HepG2 (cell line): ENCODE measurements around the gene TIMM23. TPM values are rescaled to one million over a fixed set of nuclear protein-coding genes. Genes with fewer than 3 reads are reported as not detected.
A peak's percentile ranks its signal among the peaks of the same experiment; 100 is the strongest.

Source experiments
- CEBPZ ChIP-seq: IDR thresholded peaks from 2 replicates; pipeline ENCODE4 v1.6.1; 2012; ENCODE audit warnings: low read length, improper control_type of control experiment
- HMG20A ChIP-seq: IDR thresholded peaks from 2 replicates; pipeline ENCODE4 v1.6.1; 2016; ENCODE audit warnings: borderline replicate concordance
- HNF1A ChIP-seq, 2 experiments: sonication (generic) in 1 of 2; formaldehyde crosslinking in 1 of 2; IDR thresholded peaks; 2 replicates each; pipeline versions ENCODE4 v1.4.0 to v1.6.1; 2016 to 2020; ENCODE audit warnings: borderline replicate concordance in 1 of 2, low read depth in 1 of 2, mild to moderate bottlenecking in 1 of 2, missing genetic modification reagents in 1 of 2
- MED13 ChIP-seq: sonication (generic); formaldehyde crosslinking; IDR thresholded peaks from 2 replicates; pipeline ENCODE4 v1.5.0; 2020; ENCODE audit warnings: missing genetic modification reagents
- MEIS2 ChIP-seq: sonication (generic); formaldehyde crosslinking; IDR thresholded peaks from 2 replicates; pipeline ENCODE4 v1.9.0; 2021; ENCODE audit warnings: mild to moderate bottlenecking, missing genetic modification reagents
- NR0B2 ChIP-seq: sonication (generic); formaldehyde crosslinking; IDR thresholded peaks from 2 replicates; pipeline ENCODE4 v1.4.0; 2020; ENCODE audit warnings: mild to moderate bottlenecking, missing genetic modification reagents
- NR2F1 ChIP-seq, 2 experiments: fragments of 450-650 bp in 1 of 2; formaldehyde crosslinking in 1 of 2; IDR thresholded peaks; 2 replicates each; pipeline versions ENCODE4 v1.5.0 to v1.6.1; 2016 to 2020; ENCODE audit warnings: mild to moderate bottlenecking in 1 of 2, missing compliant biosample characterization in 1 of 2, missing genetic modification reagents in 1 of 2, moderate library complexity in 1 of 2
- ONECUT2 ChIP-seq: sonication (generic); formaldehyde crosslinking; IDR thresholded peaks from 2 replicates; pipeline ENCODE4 v1.4.0; 2020; ENCODE audit warnings: missing genetic modification reagents
- TCF12 ChIP-seq, 2 experiments: fragments of 450-650 bp in 1 of 2; sonication (generic) in 1 of 2; formaldehyde crosslinking in 1 of 2; IDR thresholded peaks; 2 replicates each; pipeline versions ENCODE4 v1.6.1 to v1.8.0; 2017 to 2022; ENCODE audit warnings: antibody characterized with exemption in 1 of 2, mild to moderate bottlenecking in 1 of 2, missing genetic modification reagents in 1 of 2, moderate library complexity in 1 of 2
- ZBTB42 ChIP-seq: sonication (generic); formaldehyde crosslinking; IDR thresholded peaks from 2 replicates; pipeline ENCODE4 v1.5.0; 2020; ENCODE audit warnings: mild to moderate bottlenecking, missing genetic modification reagents
- ZBTB7B ChIP-seq: sonication (generic); formaldehyde crosslinking; IDR thresholded peaks from 2 replicates; pipeline ENCODE4 v1.4.0; 2020; ENCODE audit warnings: missing genetic modification reagents
- ZNF121 ChIP-seq: sonication (generic); formaldehyde crosslinking; IDR thresholded peaks from 2 replicates; pipeline ENCODE4 v1.5.0; 2020; ENCODE audit warnings: mild to moderate bottlenecking, missing genetic modification reagents
- ZNF136 ChIP-seq: sonication (generic); formaldehyde crosslinking; IDR thresholded peaks from 2 replicates; pipeline ENCODE4 v1.8.1; 2022; ENCODE audit warnings: low read depth, mild to moderate bottlenecking, moderate library complexity, missing genetic modification reagents
- ZNF34 ChIP-seq: sonication (generic); formaldehyde crosslinking; IDR thresholded peaks from 2 replicates; pipeline ENCODE4 v1.4.0; 2020; ENCODE audit warnings: mild to moderate bottlenecking, missing genetic modification reagents, borderline replicate concordance
- ZNF552 ChIP-seq: sonication (generic); formaldehyde crosslinking; IDR thresholded peaks from 2 replicates; pipeline ENCODE4 v1.9.0; 2022; ENCODE audit warnings: missing genetic modification reagents, mild to moderate bottlenecking, borderline replicate concordance
- ZNF607 ChIP-seq: sonication (generic); formaldehyde crosslinking; IDR thresholded peaks from 2 replicates; pipeline ENCODE4 v1.5.1; 2020; ENCODE audit warnings: missing genetic modification reagents, mild to moderate bottlenecking, borderline replicate concordance
- ZNF670 ChIP-seq: sonication (generic); formaldehyde crosslinking; IDR thresholded peaks from 2 replicates; pipeline ENCODE4 v1.8.0; 2022; ENCODE audit warnings: mild to moderate bottlenecking, missing genetic modification reagents, borderline replicate concordance
- ZNF772 ChIP-seq: sonication (generic); formaldehyde crosslinking; IDR thresholded peaks from 2 replicates; pipeline ENCODE4 v1.5.0; 2020; ENCODE audit warnings: mild to moderate bottlenecking, missing genetic modification reagents
- polyA plus RNA-seq, 8 experiments: library from polyadenylated mRNA; depleted of rRNA in 3 of 8; stranded (reverse) in 7 of 8; unstranded in 1 of 8; fragments of >200 nt; fragmentation: Illumina TruSeq in 4 of 8; extraction: Trizol in 4 of 8; gene quantifications; 2 replicates each; pipeline versions ENCODE4 v1.2.1 to v1.2.3, GENCODE V29; 2011 to 2016; ENCODE audit warnings: low read depth in 4 of 8, missing spikeins in 1 of 8, mixed read lengths in 1 of 8; ENCODE audit not compliant: insufficient read depth in 1 of 8
- total RNA-seq, 5 experiments: library from RNA; depleted of rRNA; stranded (reverse); fragments of >200 nt; fragmentation: Illumina TruSeq; extraction: Trizol; gene quantifications; 2 replicates each; pipeline ENCODE4 v1.2.3, GENCODE V29; 2016; ENCODE audit warnings: low read depth in 1 of 5

Gene TIMM23
- total and polyA plus RNA-seq, 2 of the 13 experiments (the other 11 are each of a cell fraction or from before 2014, with no cell fraction given) = 80.2 to 98.6 TPM

- TF ChIP-seq CEBPZ = no peak
- TF ChIP-seq ZNF136 (CRISPR knock-in tag) = 0 out of 2 replicates have a peak, but pooled peaks have one; percentile 19
- TF ChIP-seq MEIS2 (CRISPR knock-in tag) = peak; percentile 78
- no peak for TF ChIP-seq NR0B2
- no peak; a peak in 1 of 4 replicates for TF ChIP-seq NR2F1 (CRISPR knock-in tag; IDR thresholded peaks at IDR 0.05)
- peak; percentile 70 for TF ChIP-seq HNF1A (IDR thresholded peaks at IDR 0.05; ENCODE audit: low read depth)
- peak; percentile 85; the same call in 1 of the 2 replicates for TF ChIP-seq HNF1A (CRISPR knock-in tag; IDR thresholded peaks at IDR 0.05; ENCODE audit: borderline replicate concordance)
- no peak for TF ChIP-seq ZNF552 (CRISPR knock-in tag)
- peak; percentile 92 for TF ChIP-seq MED13
- TF ChIP-seq ZNF121 (CRISPR knock-in tag) = peak; percentile 73; the same call in 1 of the 2 replicates
- 0 out of 2 replicates have a peak, but pooled peaks have one; percentile 50 for TF ChIP-seq ONECUT2 (CRISPR knock-in tag)
- TF ChIP-seq HMG20A (CRISPR knock-in tag) = peak; percentile 80; the same call in 1 of the 2 replicates
- 0 out of 2 replicates have a peak, but pooled peaks have one; percentile 27 for TF ChIP-seq ZNF772 (CRISPR knock-in tag)
- TF ChIP-seq ZBTB42 (CRISPR knock-in tag) = no peak
- 0 out of 2 replicates have a peak, but pooled peaks have one; percentile 40 for TF ChIP-seq ZNF34 (CRISPR knock-in tag)
- 0 out of 2 replicates have a peak, but pooled peaks have one; percentile 68 for TF ChIP-seq ZNF607 (CRISPR knock-in tag)
- no peak; the same call in 1 of the 2 replicates for TF ChIP-seq ZNF670 (CRISPR knock-in tag)
- no peak for TF ChIP-seq TCF12 (IDR thresholded peaks at IDR 0.05)
- TF ChIP-seq TCF12 (CRISPR knock-in tag; IDR thresholded peaks at IDR 0.05) = peak; percentile 91; the same call in 1 of the 2 replicates
- TF ChIP-seq ZBTB7B (CRISPR knock-in tag) = peak; percentile 79; the same call in 1 of the 2 replicates
Observed at GRCh38 chr10:46031648-46032532, 59.6 kb downstream of the TIMM23 start (continued).
